GM18505 (cell line): ENCODE data around the gene SYDE1.

ENCODE experiments used
- ATAC-seq: cut with Tn5 transposase; IDR thresholded peaks from one replicate; pipeline ENCODE4 v1.9.1; 2021; ENCODE audit not compliant: unreplicated experiment
- POLR2A ChIP-seq: IDR thresholded peaks from 4 replicates; pipeline ENCODE4 v1.6.1; 2011; ENCODE audit warnings: borderline replicate concordance; ENCODE audit not compliant: insufficient read depth, insufficient read length; ENCODE audit errors: extremely low read depth

SYDE1 gene

GRCh38 chr19:15098460-15098859, 8.7 kb upstream of the SYDE1 start:
- no peak for TF ChIP-seq POLR2A
- ATAC-seq: no peak

GRCh38 chr19:15099017-15099582, 8.1 kb upstream of the SYDE1 start:
- ATAC-seq: no peak
- no peak for TF ChIP-seq POLR2A

- no peak for ATAC-seq
Measured at GRCh38 chr19:15101479-15102082, 5.6 kb upstream of the SYDE1 start.

GRCh38 chr19:15104003-15104402, 3.2 kb upstream of the SYDE1 start:
- ATAC-seq: no peak
- TF ChIP-seq POLR2A: no peak

More at GRCh38 chr19:15101479-15102082, 5.6 kb upstream of the SYDE1 start:
- no peak for TF ChIP-seq POLR2A

GRCh38 chr19:15104411-15104810, 2.8 kb upstream of the SYDE1 start:
- TF ChIP-seq POLR2A: no peak
- ATAC-seq: no peak

GRCh38 chr19:15105044-15105443, 2.2 kb upstream of the SYDE1 start:
- ATAC-seq: no peak
- TF ChIP-seq POLR2A: no peak

GRCh38 chr19:15108145-15108844, 1.1 kb downstream of the SYDE1 start:
- no peak for ATAC-seq
- no peak for TF ChIP-seq POLR2A

- ATAC-seq: no peak
- TF ChIP-seq POLR2A: no peak
Measured at GRCh38 chr19:15108845-15109767, 1.9 kb downstream of the SYDE1 start.

- no peak for TF ChIP-seq POLR2A
- no peak for ATAC-seq
Measured at GRCh38 chr19:15109768-15110417, 2.7 kb downstream of the SYDE1 start.

- no peak for TF ChIP-seq POLR2A
- no peak for ATAC-seq
Measured at GRCh38 chr19:15110418-15110815, 3.2 kb downstream of the SYDE1 start.

- no peak for ATAC-seq
- no peak for TF ChIP-seq POLR2A
Measured at GRCh38 chr19:15111758-15112157, 4.6 kb downstream of the SYDE1 start.

- no peak for TF ChIP-seq POLR2A
Measured at GRCh38 chr19:15112385-15112784, 5.2 kb downstream of the SYDE1 start.

More at GRCh38 chr19:15112385-15112784, 5.2 kb downstream of the SYDE1 start:
- no peak for ATAC-seq
